GM18520 (cell line): ENCODE results near the gene VAMP4.

ENCODE experiments used
- ATAC-seq: cut with Tn5 transposase; IDR thresholded peaks from one replicate; pipeline ENCODE4 v1.9.1; 2021; ENCODE audit not compliant: unreplicated experiment

Gene VAMP4, protein sequence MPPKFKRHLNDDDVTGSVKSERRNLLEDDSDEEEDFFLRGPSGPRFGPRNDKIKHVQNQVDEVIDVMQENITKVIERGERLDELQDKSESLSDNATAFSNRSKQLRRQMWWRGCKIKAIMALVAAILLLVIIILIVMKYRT

GRCh38 chr1:171741872-171742576 is at the start of gene VAMP4:
Gene VAMP4, minus strand, starts transcription at chr1:171742065. Its CDS starts 3,651 bp downstream, at chr1:171738414.
- ATAC-seq = peak; percentile 80

DNA sequence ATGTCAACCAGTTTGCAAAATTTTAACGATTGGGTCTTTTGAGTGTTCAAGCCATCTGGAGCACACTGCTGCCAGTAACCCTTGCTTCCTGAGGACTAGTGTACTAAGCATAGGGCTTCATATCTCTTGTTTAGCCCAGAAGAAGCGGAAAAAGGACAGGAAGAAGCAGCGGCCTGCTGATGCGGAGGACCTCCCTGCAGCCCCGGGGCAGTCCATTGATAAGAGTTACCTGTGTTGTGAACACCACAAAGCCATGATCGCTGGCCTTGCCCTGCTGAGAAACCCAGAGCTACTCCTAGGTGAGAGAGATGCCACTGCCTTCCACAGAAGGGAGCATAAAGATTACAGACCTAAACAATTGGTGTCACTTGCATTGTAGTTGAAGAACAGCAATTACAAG is 48.5 kb upstream of the VAMP4 start:
- ATAC-seq = no peak

DNA sequence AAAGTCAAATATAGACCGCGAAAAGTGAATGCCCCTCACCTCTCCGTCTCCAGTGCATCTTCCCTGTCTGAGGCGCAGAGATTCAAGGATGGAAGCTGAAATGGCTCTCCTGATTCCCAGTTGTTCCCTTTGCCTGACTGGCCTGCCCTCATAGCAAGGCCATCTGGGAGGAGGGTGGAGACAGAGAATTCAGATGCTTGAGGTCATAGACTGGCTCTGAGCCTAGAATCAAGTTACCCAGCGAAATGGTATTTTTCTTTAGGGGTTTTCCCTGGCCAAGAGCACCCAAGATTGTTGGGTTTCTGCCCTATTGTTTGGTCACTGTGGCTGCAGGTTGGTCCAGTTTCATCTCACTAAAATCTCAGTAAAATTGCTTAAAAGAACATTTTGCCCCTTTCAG is 46.8 kb upstream of the VAMP4 start:
- ATAC-seq = no peak

DNA sequence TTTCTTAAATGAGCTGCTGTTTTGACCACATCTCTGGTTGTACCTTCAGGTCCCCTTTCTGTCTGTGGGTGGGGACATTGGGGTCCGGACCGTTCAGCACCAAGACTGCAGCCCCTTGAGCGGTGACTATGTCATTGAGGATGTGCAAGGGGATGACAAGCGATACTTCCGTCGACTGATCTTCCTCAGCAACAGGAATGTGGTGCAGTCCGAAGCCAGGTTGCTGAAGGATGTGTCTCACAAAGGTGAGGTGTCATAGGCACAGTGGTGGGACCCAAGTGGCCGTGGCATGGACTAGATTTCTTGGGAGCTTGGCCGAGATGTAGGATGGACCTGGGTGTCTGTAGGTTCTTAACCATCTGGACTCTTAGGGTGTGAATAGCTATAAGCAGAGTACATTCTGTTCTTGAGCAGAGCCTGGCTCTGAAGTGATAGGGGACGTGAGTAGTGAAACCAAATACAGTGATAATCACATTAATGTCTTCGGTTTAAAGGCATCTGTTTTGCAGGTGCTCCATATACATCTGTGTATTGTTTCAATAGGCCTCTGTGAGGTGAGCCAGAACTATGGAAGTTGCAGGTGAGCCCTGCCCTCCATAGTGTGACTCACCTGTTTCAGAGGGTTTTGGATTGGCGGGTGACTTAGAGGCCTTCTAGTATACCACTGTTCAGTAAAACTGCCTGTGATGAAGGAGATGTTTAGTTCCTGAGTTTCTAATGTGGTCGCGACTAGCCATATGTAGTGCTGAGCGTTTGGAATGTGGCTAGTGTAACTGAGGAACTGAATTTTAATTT is 46.0 kb upstream of the VAMP4 start:
- no peak for ATAC-seq

GRCh38 chr1:171786534-171786933 is 44.7 kb upstream of the VAMP4 start:
- ATAC-seq = no peak

- no peak for ATAC-seq
Measured at GRCh38 chr1:171785766-171786165, 43.9 kb upstream of the VAMP4 start.

GRCh38 chr1:171784784-171785183 is 42.9 kb upstream of the VAMP4 start:
- ATAC-seq = no peak

DNA sequence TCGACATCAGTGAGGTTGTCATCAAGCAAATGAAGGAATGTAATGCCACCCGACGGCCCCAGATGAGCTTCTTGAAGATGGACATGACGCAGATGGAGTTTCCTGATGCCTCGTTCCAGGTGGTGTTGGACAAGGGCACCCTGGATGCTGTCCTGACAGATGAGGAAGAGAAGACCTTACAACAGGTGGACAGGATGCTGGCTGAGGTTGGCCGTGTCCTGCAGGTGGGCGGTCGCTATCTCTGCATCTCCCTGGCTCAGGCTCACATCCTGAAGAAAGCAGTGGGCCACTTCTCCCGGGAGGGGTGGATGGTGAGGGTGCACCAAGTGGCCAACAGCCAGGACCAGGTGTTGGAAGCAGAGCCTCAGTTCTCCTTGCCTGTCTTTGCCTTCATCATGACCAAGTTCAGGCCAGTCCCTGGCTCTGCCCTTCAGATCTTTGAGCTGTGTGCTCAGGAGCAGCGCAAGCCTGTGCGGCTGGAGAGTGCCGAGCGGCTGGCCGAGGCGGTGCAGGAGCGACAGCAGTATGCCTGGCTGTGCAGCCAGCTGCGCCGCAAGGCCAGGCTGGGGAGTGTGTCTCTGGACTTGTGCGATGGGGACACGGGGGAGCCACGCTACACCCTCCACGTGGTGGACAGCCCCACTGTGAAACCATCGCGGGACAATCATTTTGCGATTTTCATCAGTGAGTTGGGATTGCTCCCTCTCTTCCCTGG is 42.1 kb upstream of the VAMP4 start:
- no peak for ATAC-seq

- peak; percentile 98 for ATAC-seq
Measured at GRCh38 chr1:171781176-171781875, 39.5 kb upstream of the VAMP4 start, which contains the start of gene METTL13. Gene METTL13, plus strand, starts transcription at chr1:171781660. Its CDS starts 308 bp downstream, at chr1:171781968.

DNA sequence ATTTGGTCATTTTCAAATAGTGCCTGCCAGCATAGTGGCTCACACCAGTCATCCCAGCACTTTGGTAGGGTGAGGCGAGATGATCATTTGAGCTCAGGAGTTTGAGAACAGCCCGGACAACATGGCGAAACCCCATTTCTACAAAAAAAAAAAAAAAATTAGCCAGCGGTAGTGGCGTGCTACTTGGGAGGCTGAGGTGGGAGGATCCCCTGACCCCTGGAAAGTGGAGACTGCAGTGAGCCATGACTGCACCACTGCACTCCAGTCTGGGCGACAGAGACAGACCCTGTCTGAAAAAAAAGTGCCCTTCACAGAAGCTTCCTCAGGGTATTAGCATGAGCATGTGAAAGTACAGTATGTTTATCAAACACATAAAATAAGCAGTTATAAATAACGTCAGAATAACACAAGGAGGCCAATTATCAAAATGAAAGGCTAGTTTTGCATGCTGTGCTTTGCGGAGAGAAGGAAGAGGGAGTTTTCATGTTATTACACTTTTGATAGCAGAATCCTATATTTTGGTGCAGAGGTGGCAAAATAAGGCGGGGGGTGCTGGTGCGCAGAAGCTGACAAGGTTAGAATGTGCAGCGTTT is 38.8 kb upstream of the VAMP4 start:
- no peak for ATAC-seq

DNA sequence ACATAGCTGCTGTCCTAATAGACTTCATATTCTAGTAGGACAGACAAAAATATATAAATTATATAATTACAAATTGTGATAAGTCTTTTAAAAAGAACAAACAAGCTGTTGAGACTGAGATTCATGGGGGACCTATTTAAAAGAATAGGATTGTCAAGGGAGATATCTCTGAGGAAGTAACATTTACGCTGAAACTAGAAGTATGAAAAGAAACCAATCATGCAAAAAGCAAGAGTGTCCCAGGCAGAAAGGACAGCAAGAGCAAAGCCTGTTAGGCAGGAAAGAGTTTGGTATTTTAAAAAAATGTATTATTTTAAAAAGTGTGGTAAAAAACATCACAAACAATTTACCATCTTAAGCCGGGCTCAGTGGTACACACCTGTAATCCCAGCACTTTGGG is 30.4 kb upstream of the VAMP4 start:
- no peak for ATAC-seq

- ATAC-seq = no peak
Measured at GRCh38 chr1:171769754-171770153, 27.9 kb upstream of the VAMP4 start.

- ATAC-seq = no peak
Measured at GRCh38 chr1:171769171-171769570, 27.3 kb upstream of the VAMP4 start.

GRCh38 chr1:171763764-171764163 is 21.9 kb upstream of the VAMP4 start:
- no peak for ATAC-seq

DNA sequence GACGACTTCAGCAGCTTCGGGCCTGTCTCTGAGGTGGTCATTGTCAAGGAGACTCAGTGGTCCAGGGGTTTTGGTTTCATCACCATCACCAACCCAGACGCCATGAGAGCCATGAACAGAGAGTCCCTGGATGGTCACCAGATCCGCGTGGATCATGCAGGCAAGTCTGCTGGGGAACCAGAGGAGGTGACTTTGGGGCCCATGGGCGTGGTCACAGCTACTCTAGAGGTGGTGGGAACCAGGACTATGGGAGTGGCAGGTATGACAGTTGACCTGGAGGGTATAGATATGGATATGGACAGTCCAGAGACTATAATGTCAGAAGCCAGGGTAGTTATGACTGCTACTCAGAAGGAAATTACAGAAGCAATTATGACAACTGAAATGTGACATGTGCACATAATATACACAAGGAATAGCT is 20.3 kb upstream of the VAMP4 start:
- no peak for ATAC-seq

DNA sequence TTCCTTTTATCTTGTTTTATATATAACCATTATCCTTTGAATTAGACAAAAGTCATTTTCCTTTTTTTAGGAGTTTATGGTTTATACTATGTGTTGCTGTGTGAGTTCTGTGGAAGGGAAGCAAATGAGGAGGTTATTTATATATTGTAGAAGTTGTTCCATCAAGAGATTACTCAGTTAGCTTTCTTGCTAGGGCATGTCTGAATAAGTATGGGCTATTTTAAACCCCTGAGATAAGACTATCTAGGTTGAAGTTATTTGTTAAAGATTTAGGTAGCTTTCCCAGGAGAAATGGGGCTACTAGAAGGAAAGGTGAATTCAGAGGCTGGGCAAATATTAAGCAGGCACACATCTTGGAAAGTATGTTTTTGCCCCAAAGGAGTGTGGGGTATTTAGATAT is 16.1 kb upstream of the VAMP4 start:
- ATAC-seq = no peak

GRCh38 chr1:171756856-171757255 is 15.0 kb upstream of the VAMP4 start:
- ATAC-seq = no peak

DNA sequence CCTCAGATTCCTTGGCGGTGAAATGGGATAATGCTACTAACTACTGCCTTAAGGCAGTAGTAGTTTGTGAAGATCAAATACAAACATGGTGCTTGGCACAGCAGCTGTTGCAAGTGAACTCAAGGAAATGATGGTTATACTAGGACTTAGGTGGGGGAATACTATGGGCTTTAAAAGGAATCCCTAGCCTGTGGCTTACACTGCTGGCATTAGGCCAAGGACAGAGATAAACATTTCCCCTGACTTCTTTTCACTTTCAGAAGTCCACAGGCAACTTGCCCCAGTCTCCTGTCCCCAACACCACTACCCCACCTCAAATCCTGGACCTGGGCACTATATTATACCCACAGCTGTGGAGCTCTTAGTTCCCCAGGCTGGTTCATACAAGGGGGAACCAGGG is 13.1 kb upstream of the VAMP4 start:
- no peak for ATAC-seq

- ATAC-seq = no peak
Measured at GRCh38 chr1:171754353-171754705, 12.5 kb upstream of the VAMP4 start.

DNA sequence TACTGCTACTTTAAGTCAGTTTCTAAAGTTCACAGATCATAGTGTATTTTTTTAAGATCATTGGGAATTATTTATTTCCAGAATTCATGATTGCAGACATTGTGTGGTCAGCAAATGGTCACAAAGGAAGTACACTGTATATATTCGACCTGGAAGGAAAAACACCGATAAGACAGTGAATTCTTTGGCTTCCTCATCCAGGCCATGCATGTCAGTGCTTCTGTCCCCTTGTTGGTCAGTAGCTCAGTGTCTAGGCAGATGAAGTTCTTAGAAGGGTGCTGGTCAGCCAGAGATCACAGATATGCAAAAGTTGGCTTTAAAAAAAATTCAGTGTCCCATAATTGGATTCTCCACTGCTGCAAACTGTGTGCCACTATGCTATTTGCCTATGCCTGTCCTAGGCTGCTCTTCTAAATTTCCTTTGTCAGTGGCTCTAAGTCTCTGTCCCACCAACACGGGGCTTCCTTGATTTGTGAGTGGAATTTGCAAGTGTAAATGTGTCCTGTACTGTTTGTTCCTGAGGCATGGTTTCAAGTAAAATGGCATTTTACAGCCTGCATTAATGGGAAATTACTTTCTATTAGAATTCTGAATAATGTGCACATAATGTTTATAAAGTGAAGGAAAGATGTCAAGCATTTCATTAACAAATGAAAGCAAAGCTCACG is 12.0 kb upstream of the VAMP4 start:
- ATAC-seq = no peak
